Ascending aorta (tissue), 2 donors: Measurements from ENCODE around the gene PFKFB4. TPM values are rescaled to one million over a fixed set of nuclear protein-coding genes. Genes with fewer than 3 reads are reported as not detected.

Source experiments
- DNase-seq, 2 donors: peaks; one replicate each; pipeline ENCODE4 v3.0.0-alpha.2; 2019; ENCODE audit warnings: low spot score in 2 of 2
- H3K27ac ChIP-seq, 2 donors: fragments of 200-600 bp; sonication (generic); one replicate each; pipeline ENCODE4 v1.5.1; 2016 to 2017; ENCODE audit warnings: mild to moderate bottlenecking in 1 of 2
- H3K27me3 ChIP-seq: fragments of 200-600 bp; sonication (generic); one replicate; pipeline ENCODE4 v1.5.1; 2017
- H3K36me3 ChIP-seq, 2 donors: fragments of 200-600 bp; sonication (generic); one replicate each; pipeline ENCODE4 v1.5.1; 2016
- H3K4me1 ChIP-seq, 2 donors: fragments of 200-600 bp; sonication (generic); one replicate each; pipeline ENCODE4 v1.5.1; 2016 to 2017; ENCODE audit warnings: mild to moderate bottlenecking in 1 of 2
- H3K4me3 ChIP-seq, 2 donors: fragments of 200-600 bp; sonication (generic); one replicate each; pipeline ENCODE4 v1.5.1; 2016 to 2017; ENCODE audit warnings: mild to moderate bottlenecking in 1 of 2
- H3K9me3 ChIP-seq, 2 donors: fragments of 200-600 bp; sonication (generic); one replicate each; pipeline ENCODE4 v1.5.1; 2016
- intact Hi-C: fragments of 100-400 bp; cut with DNase I; formaldehyde crosslinking; loops from one replicate; pipeline ENCODE4 v1.15.1; 2023
- total RNA-seq: library from RNA; depleted of rRNA; stranded (reverse); fragments of >200 nt; gene quantifications from one replicate; pipeline ENCODE4 v1.1.0, GENCODE V29; 2016
- TF ChIP-seq, protein P1 (sequence below), 3 experiments: fragments of 200-600 bp in 2 of 3; fragments of 450-650 bp in 1 of 3; sonication (generic) in 2 of 3; IDR thresholded peaks; one replicate each; pipeline ENCODE4 v1.5.1; 2016 to 2019; ENCODE audit warnings: antibody characterized with exemption in 3 of 3, mild to moderate bottlenecking in 1 of 3, moderate library complexity in 1 of 3

The PFKFB4 gene
- total RNA-seq, 1 donor from 2014 or later, result 3.7 TPM

DNA sequence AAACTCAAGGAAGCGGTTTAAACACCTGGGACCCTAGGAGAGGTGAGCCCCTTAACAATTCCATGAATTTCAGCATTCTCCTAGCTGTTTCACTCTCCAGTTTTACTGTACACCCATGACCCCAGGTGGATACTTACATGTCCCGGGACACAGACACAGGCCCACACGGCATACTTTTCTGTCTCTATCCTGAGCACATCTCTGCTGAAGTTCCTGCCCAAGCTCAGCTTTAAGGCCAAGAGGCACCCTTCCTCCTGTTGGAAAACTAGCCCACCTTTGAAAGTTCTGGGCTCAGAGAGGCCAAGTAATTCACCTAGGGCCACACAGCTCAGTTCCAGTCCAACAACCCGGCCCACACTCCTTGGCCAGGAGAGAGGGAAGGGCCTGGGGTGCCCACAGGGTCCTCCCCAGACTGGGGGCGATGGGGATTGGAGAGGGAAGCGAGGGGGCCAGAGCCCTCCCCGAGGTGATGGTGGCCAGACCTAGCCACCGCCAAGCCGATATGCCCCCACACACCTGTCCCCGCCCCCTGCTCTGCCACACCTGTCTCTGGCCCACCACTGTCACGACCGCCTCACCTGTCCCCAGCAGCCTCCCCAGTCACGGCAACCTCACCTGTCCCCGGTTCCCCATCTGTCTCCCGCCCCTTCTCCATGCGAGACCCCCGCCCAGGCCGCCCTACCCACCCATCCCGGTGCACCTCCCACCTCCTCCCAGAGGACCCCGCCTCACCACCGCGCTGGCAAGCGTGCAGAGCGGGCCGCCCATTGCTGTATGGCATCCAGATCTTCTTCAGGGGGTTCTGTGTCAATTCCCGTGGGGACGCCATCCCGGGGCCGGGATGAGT, 431 bp downstream of the PFKFB4 start:
- no peak for DNase-seq
- peaks cover 15 to 33% of the 10 kb centered on the region in 2 donors for H3K4me1 ChIP-seq
- H3K4me3 ChIP-seq, result peak overlapping the region; percentile 57 to 83
- H3K27me3 ChIP-seq, result no peaks in the 10 kb centered on the region
- no peaks in the 10 kb centered on the region for H3K9me3 ChIP-seq
- TF ChIP-seq, protein P1, sequence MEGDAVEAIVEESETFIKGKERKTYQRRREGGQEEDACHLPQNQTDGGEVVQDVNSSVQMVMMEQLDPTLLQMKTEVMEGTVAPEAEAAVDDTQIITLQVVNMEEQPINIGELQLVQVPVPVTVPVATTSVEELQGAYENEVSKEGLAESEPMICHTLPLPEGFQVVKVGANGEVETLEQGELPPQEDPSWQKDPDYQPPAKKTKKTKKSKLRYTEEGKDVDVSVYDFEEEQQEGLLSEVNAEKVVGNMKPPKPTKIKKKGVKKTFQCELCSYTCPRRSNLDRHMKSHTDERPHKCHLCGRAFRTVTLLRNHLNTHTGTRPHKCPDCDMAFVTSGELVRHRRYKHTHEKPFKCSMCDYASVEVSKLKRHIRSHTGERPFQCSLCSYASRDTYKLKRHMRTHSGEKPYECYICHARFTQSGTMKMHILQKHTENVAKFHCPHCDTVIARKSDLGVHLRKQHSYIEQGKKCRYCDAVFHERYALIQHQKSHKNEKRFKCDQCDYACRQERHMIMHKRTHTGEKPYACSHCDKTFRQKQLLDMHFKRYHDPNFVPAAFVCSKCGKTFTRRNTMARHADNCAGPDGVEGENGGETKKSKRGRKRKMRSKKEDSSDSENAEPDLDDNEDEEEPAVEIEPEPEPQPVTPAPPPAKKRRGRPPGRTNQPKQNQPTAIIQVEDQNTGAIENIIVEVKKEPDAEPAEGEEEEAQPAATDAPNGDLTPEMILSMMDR (IDR thresholded peaks at IDR 0.05), result no peak
- H3K27ac ChIP-seq, result peak overlapping the region; percentile 44 to 84
- no peaks in the 10 kb centered on the region for H3K36me3 ChIP-seq
- intact Hi-C loops, result loop anchor here (2.0 to 5.0 kb wide), 6 partner anchors 51 to 131 kb away; partner anchors contain the start of genes NCKIPSD, SHISA5, SLC26A6 and UQCRC1

DNA sequence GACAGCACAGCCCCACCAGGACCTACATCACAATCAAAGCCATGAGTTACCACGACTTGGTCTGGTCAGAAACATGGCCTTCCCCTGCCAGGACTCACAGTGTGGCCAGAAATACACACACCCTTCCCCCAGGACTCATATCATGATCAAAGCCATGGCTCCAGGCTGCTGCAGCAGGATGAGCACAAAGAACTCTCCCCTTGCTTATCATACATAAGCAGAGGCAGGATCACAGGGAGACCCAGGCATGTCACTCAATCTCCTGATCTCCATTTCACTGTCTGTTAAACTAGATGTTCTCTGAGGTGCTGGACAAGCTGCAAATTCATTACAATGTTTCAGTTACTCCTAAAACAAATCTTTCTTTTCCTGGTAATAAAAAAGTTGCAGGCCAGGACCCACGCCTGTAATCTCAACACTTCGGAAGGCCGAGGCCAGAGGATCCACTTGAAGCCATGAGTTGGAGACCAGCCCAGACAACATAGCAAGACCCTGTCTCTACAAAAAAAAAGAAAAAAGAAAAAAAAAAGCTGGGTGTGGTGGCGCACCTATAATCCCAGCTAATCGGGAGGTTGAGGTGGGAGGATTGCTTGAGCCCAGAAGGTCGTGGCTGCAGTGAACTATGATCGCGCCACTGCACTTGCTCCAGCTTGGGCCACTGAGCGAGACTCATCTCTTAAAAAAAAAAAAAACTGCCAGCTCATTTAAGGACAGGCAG, 1.2 kb downstream of the PFKFB4 start:
- TF ChIP-seq, protein P1 (IDR thresholded peaks at IDR 0.05), result no peak
- Histone ChIP-seq H3K27ac (no peak overlapping the region), H3K4me3 (peak overlapping the region in 1 of 2 donors; percentile 83), H3K27me3 (no peaks in the 10 kb centered on the region), H3K9me3 (no peaks in the 10 kb centered on the region), H3K4me1 (peaks cover 13 to 26% of the 10 kb centered on the region in 2 donors), H3K36me3 (no peaks in the 10 kb centered on the region)
- no peak for DNase-seq
- intact Hi-C loops, result loop anchor here (5.0 kb wide), 1 partner anchor 132 kb away; the partner anchor contains the start of gene NCKIPSD

DNA sequence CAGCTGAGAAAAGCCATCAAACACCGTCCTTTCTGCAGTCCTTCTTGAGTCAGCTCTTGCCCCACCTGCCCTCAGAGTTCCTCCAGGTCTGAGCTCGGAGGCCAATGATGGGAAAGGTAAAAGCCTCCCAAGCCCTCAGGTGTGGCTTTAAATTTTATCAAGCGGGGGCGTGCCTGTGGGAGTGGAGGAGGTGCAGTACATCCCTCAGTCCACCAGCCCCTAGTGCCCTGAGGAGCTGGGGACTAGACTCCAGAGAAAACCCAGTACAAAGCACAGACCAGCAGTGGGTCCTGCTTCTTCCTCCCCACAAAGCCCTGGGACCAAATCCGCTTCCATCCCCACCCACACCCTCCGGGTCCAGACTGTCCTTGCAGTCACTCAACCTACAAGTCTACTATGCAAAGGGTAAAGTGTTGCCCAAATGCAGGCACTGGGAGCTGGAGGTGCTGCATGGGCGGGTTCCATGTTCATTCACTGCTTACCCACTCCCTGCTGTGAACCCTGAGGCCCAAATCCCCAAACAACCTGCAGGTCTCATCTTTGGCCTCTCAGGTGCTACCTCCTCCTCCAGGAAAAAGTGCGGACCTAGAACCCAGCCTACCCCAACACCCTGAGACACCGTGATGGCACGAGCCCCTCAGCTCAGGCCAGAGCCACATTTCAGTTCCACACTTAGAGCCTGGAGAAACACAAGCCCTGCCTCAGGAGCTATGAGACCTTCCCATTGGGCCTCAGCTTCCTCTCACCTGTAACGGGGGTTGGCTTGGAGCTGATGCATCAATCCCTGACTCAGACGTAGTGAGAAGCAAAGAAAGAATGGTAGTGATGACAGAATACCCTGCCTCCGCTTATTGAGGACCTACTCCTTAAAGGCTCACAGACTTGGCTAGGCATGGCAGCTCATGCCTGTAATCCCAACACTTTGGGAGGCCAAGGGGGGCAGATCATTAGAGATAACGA, 2.4 kb downstream of the PFKFB4 start:
- no peak overlapping the region for H3K27ac ChIP-seq
- H3K4me1 ChIP-seq, result peaks cover 7 to 14% of the 10 kb centered on the region in 2 donors
- H3K4me3 ChIP-seq, result no peak overlapping the region
- intact Hi-C loops, result no loop called here
- H3K9me3 ChIP-seq, result no peaks in the 10 kb centered on the region
- no peaks in the 10 kb centered on the region for H3K27me3 ChIP-seq
- DNase-seq, result no peak
- TF ChIP-seq, protein P1 (IDR thresholded peaks at IDR 0.05), result no peak
- H3K36me3 ChIP-seq, result peaks cover 0 to 6% of the 10 kb centered on the region in 2 donors

DNA sequence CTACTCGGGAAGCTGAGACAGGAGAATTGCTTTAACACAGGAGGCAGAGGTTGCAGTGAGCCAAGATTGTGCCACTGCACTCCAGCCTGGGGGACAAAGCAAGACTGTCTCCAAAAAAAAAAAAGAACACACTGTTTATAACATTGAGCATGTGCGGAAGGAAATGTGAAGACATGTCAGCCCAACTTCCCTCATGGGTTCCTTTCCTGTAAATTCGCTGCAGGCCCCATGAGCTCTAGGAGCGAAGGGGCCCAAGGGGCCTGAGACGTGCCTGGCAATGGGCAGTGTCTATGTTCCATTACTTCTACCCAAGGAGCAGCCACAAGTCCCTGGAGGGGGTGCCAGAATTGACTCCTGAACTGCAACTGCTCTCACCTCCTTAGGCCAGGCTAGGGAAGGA, 3.2 kb downstream of the PFKFB4 start:
- Histone ChIP-seq H3K36me3 (peaks cover 0 to 8% of the 10 kb centered on the region in 2 donors), H3K4me1 (peaks cover 7 to 13% of the 10 kb centered on the region in 2 donors), H3K9me3 (no peaks in the 10 kb centered on the region), H3K4me3 (no peak overlapping the region), H3K27me3 (no peaks in the 10 kb centered on the region), H3K27ac (no peak overlapping the region)
- no peak for DNase-seq
- intact Hi-C loops, result no loop called here
- TF ChIP-seq, protein P1 (IDR thresholded peaks at IDR 0.05), result no peak
